Measurements from ENCODE around the gene BTBD6. TPM values are rescaled to one million over a fixed set of nuclear protein-coding genes. Genes with fewer than 3 reads are reported as not detected.

Gene BTBD6
- total and polyA plus RNA-seq, 8 donors: 32.7 to 52.6 (median 41.2) TPM

DNA sequence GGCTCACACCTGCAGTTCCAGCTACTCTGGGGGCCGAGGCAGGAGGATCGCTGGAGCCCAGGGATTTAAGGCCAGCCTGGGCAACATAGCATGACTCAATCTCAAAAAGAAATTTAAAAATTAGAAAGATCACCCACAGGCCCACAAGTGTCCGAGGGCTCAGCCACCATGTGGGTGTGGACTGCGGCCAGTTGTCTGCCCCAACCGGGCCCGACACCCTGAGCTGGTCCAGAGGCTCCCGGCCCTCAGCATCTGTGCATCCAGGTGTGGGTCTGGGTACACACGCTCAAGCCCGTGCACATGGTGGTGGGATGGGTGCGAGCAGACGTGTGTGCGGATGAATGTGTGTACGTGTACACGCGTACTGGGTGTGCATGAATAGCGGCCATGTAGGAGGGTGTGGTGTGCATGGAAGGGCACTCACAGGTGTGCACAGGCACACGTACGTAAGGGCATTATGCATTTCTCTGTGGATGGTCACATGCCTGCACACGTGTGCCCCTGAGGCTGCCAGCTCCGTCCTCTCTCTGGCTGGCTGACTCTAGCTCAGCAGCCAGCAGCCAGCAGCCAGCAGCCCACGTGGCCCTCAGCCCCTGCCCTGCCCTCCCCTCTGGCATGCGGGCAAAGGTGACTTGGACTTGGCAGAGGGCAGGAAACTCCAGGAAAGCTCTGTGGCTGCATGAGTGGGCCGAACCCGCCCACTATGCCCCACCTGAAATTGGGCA, 44.0 kb upstream of the BTBD6 start:
- DNase-seq (peak in 1 of 4 donors; percentile 85), ATAC-seq (peak; percentile 78)
- Histone ChIP-seq H3K9me3 (no peaks in the 10 kb centered on the region), H3K4me3 (no peak overlapping the region), H3K36me3 (peaks cover 0 to 4% of the 10 kb centered on the region in 2 donors), H3K4me1 (peaks cover 15 to 33% of the 10 kb centered on the region in 2 donors), H3K27ac (no peak overlapping the region), H3K27me3 (peaks cover 0 to 28% of the 10 kb centered on the region in 2 donors)
- TF ChIP-seq, protein P1, sequence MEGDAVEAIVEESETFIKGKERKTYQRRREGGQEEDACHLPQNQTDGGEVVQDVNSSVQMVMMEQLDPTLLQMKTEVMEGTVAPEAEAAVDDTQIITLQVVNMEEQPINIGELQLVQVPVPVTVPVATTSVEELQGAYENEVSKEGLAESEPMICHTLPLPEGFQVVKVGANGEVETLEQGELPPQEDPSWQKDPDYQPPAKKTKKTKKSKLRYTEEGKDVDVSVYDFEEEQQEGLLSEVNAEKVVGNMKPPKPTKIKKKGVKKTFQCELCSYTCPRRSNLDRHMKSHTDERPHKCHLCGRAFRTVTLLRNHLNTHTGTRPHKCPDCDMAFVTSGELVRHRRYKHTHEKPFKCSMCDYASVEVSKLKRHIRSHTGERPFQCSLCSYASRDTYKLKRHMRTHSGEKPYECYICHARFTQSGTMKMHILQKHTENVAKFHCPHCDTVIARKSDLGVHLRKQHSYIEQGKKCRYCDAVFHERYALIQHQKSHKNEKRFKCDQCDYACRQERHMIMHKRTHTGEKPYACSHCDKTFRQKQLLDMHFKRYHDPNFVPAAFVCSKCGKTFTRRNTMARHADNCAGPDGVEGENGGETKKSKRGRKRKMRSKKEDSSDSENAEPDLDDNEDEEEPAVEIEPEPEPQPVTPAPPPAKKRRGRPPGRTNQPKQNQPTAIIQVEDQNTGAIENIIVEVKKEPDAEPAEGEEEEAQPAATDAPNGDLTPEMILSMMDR (IDR thresholded peaks at IDR 0.05): no peak
- intact Hi-C loops (cut with DNase I): loop anchor here in 1 of 2 donors (5.0 kb wide), 2 partner anchors 78 to 148 kb away; no protein-coding TSS in a partner anchor

DNA sequence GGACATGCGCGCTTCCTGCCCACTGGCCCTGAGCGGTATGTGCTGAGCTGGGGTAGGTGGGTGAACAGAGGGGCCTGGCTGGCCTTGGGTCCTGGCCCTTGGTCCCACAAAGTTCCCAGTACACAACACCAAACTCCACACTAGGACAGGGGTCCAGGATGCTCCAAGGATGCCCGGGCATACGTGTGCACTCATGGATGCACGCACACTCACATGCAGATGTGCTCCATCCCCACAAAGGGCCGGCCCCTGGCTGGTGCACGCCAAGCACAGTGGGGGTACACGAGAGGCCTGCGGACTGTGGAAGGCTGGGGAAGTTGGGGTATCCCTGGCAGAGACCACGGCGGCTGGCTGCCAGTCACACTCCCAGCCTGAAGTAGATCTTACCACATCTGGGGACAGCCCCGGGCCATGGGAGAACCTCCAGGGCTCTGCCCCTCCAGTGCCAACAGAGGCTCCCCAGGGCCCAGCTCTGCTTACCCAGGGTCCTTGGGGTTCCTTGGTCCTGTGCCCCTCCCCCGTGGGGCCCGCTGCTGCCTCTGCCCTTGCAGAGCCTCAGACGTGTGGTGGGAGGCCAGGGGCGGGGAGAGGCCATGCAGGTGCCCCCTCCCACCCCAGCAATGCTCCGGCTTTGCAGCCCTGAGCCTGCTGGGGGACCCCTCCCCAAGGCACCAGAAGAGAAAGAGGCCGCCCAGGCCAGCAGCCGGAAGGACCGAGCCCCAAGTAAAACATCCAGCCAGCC, 43.2 kb upstream of the BTBD6 start:
- Histone ChIP-seq H3K27ac (peak overlapping the region in 1 of 2 donors; percentile 3), H3K4me3 (no peak overlapping the region), H3K36me3 (peaks cover 0 to 11% of the 10 kb centered on the region in 2 donors), H3K4me1 (peaks cover 15 to 27% of the 10 kb centered on the region in 2 donors), H3K9me3 (no peaks in the 10 kb centered on the region), H3K27me3 (peaks cover 0 to 21% of the 10 kb centered on the region in 2 donors)
- TF ChIP-seq, protein P1 (IDR thresholded peaks at IDR 0.05): no peak
- ATAC-seq (peak; percentile 17), DNase-seq (no peak)
- intact Hi-C loops (cut with DNase I): loop anchor here in 1 of 2 donors (5.0 kb wide), 2 partner anchors 77 to 147 kb away; no protein-coding TSS in a partner anchor

DNA sequence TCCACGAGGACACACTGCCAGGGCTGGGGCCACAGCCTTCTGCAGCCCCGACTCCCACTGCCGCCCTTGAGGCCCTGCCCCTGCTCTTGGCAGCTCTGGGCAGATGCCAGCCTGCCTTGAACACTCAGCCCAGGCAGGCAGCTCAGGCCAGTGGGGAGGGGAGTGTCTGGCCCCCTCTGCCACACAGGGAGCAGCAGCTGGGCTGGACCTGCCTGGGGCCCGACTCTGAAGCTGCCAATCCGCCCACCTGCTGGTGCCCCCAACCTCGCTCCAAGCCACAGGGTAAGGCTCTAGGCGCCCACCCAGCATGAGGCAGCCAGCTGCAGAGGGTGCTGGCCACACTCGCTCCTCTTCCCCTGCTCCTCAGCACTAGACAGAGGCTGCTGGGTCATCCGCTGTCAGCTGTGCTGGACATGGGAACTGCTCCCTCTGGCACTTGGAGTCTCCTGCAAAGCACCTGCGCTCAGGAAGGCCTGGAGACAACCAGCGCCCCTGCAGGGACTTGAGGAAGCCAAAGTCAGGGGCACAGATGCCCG, 42.6 kb upstream of the BTBD6 start:
- ATAC-seq (peak; percentile 39), DNase-seq (no peak)
- Histone ChIP-seq H3K9me3 (no peaks in the 10 kb centered on the region), H3K4me3 (no peak overlapping the region), H3K36me3 (peaks cover 0 to 17% of the 10 kb centered on the region in 2 donors), H3K27ac (no peak overlapping the region), H3K27me3 (peaks cover 0 to 15% of the 10 kb centered on the region in 2 donors), H3K4me1 (peaks cover 15 to 27% of the 10 kb centered on the region in 2 donors)
- TF ChIP-seq, protein P1 (IDR thresholded peaks at IDR 0.05): no peak
- intact Hi-C loops (cut with DNase I): no loop called here

DNA sequence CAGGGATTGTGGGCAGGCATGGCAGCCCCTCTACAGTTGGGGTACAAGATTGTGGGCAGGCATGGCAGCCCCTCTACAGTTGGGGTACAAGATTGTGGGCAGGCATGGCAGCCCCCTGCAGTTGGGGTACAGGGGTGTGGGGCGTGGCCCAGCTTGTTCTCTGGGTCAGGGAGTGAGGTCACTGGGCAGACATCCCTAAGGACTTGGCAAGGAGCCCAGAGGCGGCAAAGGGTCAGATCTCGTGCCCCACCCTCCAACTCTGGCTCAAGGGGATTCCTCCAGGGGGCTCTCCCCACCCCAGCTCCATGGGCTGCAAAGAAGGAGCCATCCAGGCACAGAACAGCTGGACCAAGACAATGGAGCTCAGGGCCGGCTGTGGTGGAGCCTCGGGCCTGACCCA, 41.5 kb upstream of the BTBD6 start:
- H3K9me3 ChIP-seq: no peaks in the 10 kb centered on the region
- H3K4me1 ChIP-seq: peaks cover 15 to 18% of the 10 kb centered on the region in 2 donors
- DNase-seq (no peak), ATAC-seq (no peak)
- H3K27me3 ChIP-seq: peaks cover 0 to 3% of the 10 kb centered on the region in 2 donors
- intact Hi-C loops (cut with DNase I): no loop called here
- peaks cover 0 to 29% of the 10 kb centered on the region in 2 donors for H3K36me3 ChIP-seq
- no peak overlapping the region for H3K27ac ChIP-seq
- TF ChIP-seq, protein P1 (IDR thresholded peaks at IDR 0.05): no peak
- H3K4me3 ChIP-seq: no peak overlapping the region

Data from left lung (tissue), 10 donors.